ENCODE results near the gene WFS1. TPM values are rescaled to one million over a fixed set of nuclear protein-coding genes. Genes with fewer than 3 reads are reported as not detected.

The WFS1 gene
- total RNA-seq, 1 donor from 2014 or later, result 26.0 TPM

- Histone ChIP-seq H3K36me3 (ENCODE audit: control insufficient read depth, insufficient read depth, low read length) (peaks cover 2% of the 10 kb centered on the region), H3K4me3 (ENCODE audit: low read depth, low read length) (no peak overlapping the region), H3K27me3 (ENCODE audit: control insufficient read depth, insufficient read depth, low read length) (no peaks in the 10 kb centered on the region)
- no peak for DNase-seq (ENCODE audit: low read depth)
- TF ChIP-seq, protein P1, sequence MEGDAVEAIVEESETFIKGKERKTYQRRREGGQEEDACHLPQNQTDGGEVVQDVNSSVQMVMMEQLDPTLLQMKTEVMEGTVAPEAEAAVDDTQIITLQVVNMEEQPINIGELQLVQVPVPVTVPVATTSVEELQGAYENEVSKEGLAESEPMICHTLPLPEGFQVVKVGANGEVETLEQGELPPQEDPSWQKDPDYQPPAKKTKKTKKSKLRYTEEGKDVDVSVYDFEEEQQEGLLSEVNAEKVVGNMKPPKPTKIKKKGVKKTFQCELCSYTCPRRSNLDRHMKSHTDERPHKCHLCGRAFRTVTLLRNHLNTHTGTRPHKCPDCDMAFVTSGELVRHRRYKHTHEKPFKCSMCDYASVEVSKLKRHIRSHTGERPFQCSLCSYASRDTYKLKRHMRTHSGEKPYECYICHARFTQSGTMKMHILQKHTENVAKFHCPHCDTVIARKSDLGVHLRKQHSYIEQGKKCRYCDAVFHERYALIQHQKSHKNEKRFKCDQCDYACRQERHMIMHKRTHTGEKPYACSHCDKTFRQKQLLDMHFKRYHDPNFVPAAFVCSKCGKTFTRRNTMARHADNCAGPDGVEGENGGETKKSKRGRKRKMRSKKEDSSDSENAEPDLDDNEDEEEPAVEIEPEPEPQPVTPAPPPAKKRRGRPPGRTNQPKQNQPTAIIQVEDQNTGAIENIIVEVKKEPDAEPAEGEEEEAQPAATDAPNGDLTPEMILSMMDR (IDR thresholded peaks at IDR 0.05; ENCODE audit: insufficient read depth, low read length, poor library complexity, severe bottlenecking), result no peak
Observed at GRCh38 chr4:6278801-6279197, 9.1 kb downstream of the WFS1 start.

- H3K4me3 ChIP-seq (ENCODE audit: low read depth, low read length), result no peak overlapping the region
- no peaks in the 10 kb centered on the region for H3K27me3 ChIP-seq (ENCODE audit: control insufficient read depth, insufficient read depth, low read length)
- TF ChIP-seq, protein P1 (IDR thresholded peaks at IDR 0.05; ENCODE audit: insufficient read depth, low read length, poor library complexity, severe bottlenecking), result no peak
- DNase-seq (ENCODE audit: low read depth), result no peak
- peaks cover 2% of the 10 kb centered on the region for H3K36me3 ChIP-seq (ENCODE audit: control insufficient read depth, insufficient read depth, low read length)
Observed at GRCh38 chr4:6279582-6280289, 10.1 kb downstream of the WFS1 start.

- no peak for DNase-seq (ENCODE audit: low read depth)
- Histone ChIP-seq H3K27me3 (ENCODE audit: control insufficient read depth, insufficient read depth, low read length) (no peaks in the 10 kb centered on the region), H3K36me3 (ENCODE audit: control insufficient read depth, insufficient read depth, low read length) (peaks cover 2% of the 10 kb centered on the region), H3K4me3 (ENCODE audit: low read depth, low read length) (no peak overlapping the region)
- TF ChIP-seq, protein P1 (IDR thresholded peaks at IDR 0.05; ENCODE audit: insufficient read depth, low read length, poor library complexity, severe bottlenecking), result no peak
Observed at GRCh38 chr4:6280365-6280996, 10.8 kb downstream of the WFS1 start.

DNA sequence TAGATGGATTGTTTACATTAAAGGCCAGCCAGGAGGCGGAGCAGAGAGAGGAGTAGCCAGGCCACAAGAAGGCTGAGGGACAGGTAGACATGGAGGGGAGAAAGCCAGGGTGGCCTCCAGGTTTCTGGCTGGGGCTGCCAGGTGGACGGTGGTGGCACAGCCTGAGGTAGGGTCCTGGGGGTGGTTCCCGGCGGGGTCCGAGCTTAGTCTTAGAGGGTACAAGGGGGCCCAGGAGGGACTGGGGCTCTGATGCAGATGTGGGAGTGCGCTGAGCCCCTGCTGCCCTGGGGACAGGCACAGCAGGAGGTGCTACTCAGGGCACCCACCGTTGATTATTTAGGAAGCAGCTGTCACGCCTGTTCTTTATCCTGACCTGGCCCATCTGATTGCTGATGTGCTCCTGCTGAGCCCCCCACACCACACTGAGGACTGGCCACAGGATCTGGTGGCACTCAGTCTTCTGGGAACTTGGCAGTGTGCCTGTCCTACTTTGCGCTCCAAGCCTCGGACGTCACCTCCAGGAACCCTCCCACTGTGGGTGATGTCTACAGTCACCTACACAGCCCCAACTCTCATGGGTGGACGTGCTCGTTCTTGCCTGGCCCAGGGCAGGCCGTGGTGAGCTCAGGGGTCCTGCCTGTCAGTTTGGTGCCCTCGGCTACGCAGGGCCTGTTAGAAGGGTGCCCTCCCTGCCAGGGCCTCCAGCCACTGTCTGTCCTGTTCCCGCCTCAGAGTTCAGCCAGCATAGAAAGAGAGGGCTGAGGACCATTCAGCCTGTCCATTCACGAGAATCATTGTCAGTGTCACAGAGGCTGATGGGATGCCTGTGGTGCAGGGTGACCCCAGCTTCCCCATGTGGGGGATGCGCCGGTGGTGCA lies 12.0 kb downstream of the WFS1 start:
- no peak for DNase-seq (ENCODE audit: low read depth)
- Histone ChIP-seq H3K36me3 (ENCODE audit: control insufficient read depth, insufficient read depth, low read length) (peaks cover 2% of the 10 kb centered on the region), H3K27me3 (ENCODE audit: control insufficient read depth, insufficient read depth, low read length) (no peaks in the 10 kb centered on the region), H3K4me3 (ENCODE audit: low read depth, low read length) (no peak overlapping the region)
- TF ChIP-seq, protein P1 (IDR thresholded peaks at IDR 0.05; ENCODE audit: insufficient read depth, low read length, poor library complexity, severe bottlenecking), result no peak

GRCh38 chr4:6282314-6282771 lies 12.7 kb downstream of the WFS1 start:
- H3K27me3 ChIP-seq (ENCODE audit: control insufficient read depth, insufficient read depth, low read length), result no peaks in the 10 kb centered on the region
- no peak overlapping the region for H3K4me3 ChIP-seq (ENCODE audit: low read depth, low read length)
- peaks cover 2% of the 10 kb centered on the region for H3K36me3 ChIP-seq (ENCODE audit: control insufficient read depth, insufficient read depth, low read length)
- DNase-seq (ENCODE audit: low read depth), result no peak
- TF ChIP-seq, protein P1 (IDR thresholded peaks at IDR 0.05; ENCODE audit: insufficient read depth, low read length, poor library complexity, severe bottlenecking), result no peak
